Kidney (tissue), 14 donors: ENCODE measurements around the gene EHBP1L1. TPM values are rescaled to one million over a fixed set of nuclear protein-coding genes. Genes with fewer than 3 reads are reported as not detected.

ENCODE experiments used
- DNase-seq, 5 donors: peaks; one replicate each; pipeline ENCODE4 v3.0.0-alpha.2; 2013 to 2020
- FAIRE-seq: peaks from 2 replicates; lab custom pipeline; 2012; peaks lifted over from hg19 to GRCh38; lab: Jason Lieb, UNC
- H3K27ac ChIP-seq, 2 donors: one replicate each; pipeline ENCODE4 v1.7.0; 2013; ENCODE audit warnings: low read depth in 2 of 2, low read length in 2 of 2, inconsistent platforms in 1 of 2
- H3K27me3 ChIP-seq: one replicate; pipeline ENCODE4 v1.7.1; 2013; ENCODE audit warnings: low read length, inconsistent platforms; ENCODE audit not compliant: control insufficient read depth, insufficient read depth
- H3K36me3 ChIP-seq, 3 donors: one replicate each; pipeline versions ENCODE4 v1.7.0 to v1.7.1; 2013; ENCODE audit warnings: low read length in 3 of 3, control low read depth in 1 of 3, inconsistent platforms in 1 of 3; ENCODE audit not compliant: insufficient read depth in 3 of 3, control insufficient read depth in 2 of 3
- H3K4me1 ChIP-seq, 3 donors: one replicate each; pipeline versions ENCODE4 v1.7.0 to v1.7.1; 2013; ENCODE audit warnings: low read length in 3 of 3, inconsistent platforms in 1 of 3, low read depth in 1 of 3; ENCODE audit not compliant: control insufficient read depth in 2 of 3, insufficient read depth in 2 of 3
- H3K4me3 ChIP-seq, 3 donors: one replicate each; pipeline versions ENCODE4 v1.7.0 to v1.8.1; 2013; ENCODE audit warnings: low read length in 3 of 3, control low read depth in 1 of 3, inconsistent platforms in 1 of 3
- H3K9ac ChIP-seq, 3 donors: one replicate each; pipeline versions ENCODE4 v1.7.0 to v1.7.1; 2013; ENCODE audit warnings: low read length in 3 of 3, control low read depth in 1 of 3, inconsistent platforms in 1 of 3
- H3K9me3 ChIP-seq, 3 donors: one replicate each; pipeline versions ENCODE4 v1.7.0 to v1.7.1; 2013; ENCODE audit warnings: low read length in 3 of 3, control low read depth in 1 of 3, inconsistent platforms in 1 of 3; ENCODE audit not compliant: control insufficient read depth in 2 of 3, insufficient read depth in 1 of 3
- CTCF ChIP-seq: IDR thresholded peaks from 3 replicates; pipeline ENCODE4 v1.5.1; 2012; ENCODE audit warnings: mild to moderate bottlenecking, moderate library complexity, borderline replicate concordance; ENCODE audit not compliant: insufficient read depth; ENCODE audit errors: extremely low read depth
- intact Hi-C: fragments of 100-400 bp; cut with DNase I; formaldehyde crosslinking; loops from one replicate; pipeline ENCODE4 v1.11.1; 2022
- polyA plus RNA-seq: library from polyadenylated mRNA; stranded (reverse); fragments of 350-450 nt; fragmentation: Illumina TruSeq; extraction: RNeasy Lipid Tissue Mini Kit (QIAGEN cat#74804); gene quantifications from one replicate; pipeline ENCODE4 v1.2.3, GENCODE V29; 2014; ENCODE audit warnings: low read depth, low replicate concordance; ENCODE audit not compliant: insufficient read depth
- total RNA-seq: library from RNA; stranded (reverse); fragmentation: NEBNext Ultra II Directional; extraction: Animal tissue kit (Norgen Biotek cat#: 25700); gene quantifications from one replicate; pipeline ENCODE4 v1.2.1, GENCODE V29; 2021
- donor health status: control.
- donor health status: control.
- donor health status: control.
- donor health status: control.
- donor health status: control.
- donor health status: DM: yes; HTN: yes; CAD: no.
- donor health status: Normal renal cell carcinoma (clear cell type).

EHBP1L1 gene
- total and polyA plus RNA-seq, 2 donors from 2014 or later = 20.5 to 95.4 TPM

- FAIRE-seq = no peak
- Histone ChIP-seq H3K4me3 (peak overlapping the region; percentile 35 to 50 (median 43)), H3K36me3 (no peaks in the 10 kb centered on the region), H3K4me1 (peaks cover 0 to 53% (median 18%) of the 10 kb centered on the region in 3 donors), H3K9me3 (no peaks in the 10 kb centered on the region), H3K27ac (peak overlapping the region; percentile 58 to 78), H3K9ac (peak overlapping the region in 1 of 3 donors; percentile 83), H3K27me3 (no peaks in the 10 kb centered on the region)
- TF ChIP-seq CTCF = no peak
- intact Hi-C loops = no loop called here
- DNase-seq = peak in 1 of 5 donors; percentile 49
These were observed 19.2 kb upstream of the EHBP1L1 start for GRCh38 chr11:65556470-65557279.

- no peak for FAIRE-seq
- DNase-seq = peak in 2 of 5 donors; percentile 54 to 83
These were observed 18.4 kb upstream of the EHBP1L1 start for GRCh38 chr11:65557280-65558001.

More at GRCh38 chr11:65557280-65558001, 18.4 kb upstream of the EHBP1L1 start:
- intact Hi-C loops = no loop called here
- Histone ChIP-seq H3K27ac (peak overlapping the region; percentile 58 to 90), H3K9me3 (no peaks in the 10 kb centered on the region), H3K4me1 (peaks cover 0 to 46% (median 14%) of the 10 kb centered on the region in 3 donors), H3K9ac (peak overlapping the region in 1 of 3 donors; percentile 83), H3K4me3 (peak overlapping the region; percentile 35 to 50 (median 43)), H3K36me3 (no peaks in the 10 kb centered on the region), H3K27me3 (no peaks in the 10 kb centered on the region)
- TF ChIP-seq CTCF = no peak
